Measurements from ENCODE around the gene CBLN3. TPM values are rescaled to one million over a fixed set of nuclear protein-coding genes. Genes with fewer than 3 reads are reported as not detected.
"Not testable (repeated sequence)": the region's sequence is repeated elsewhere in the genome, so short reads cannot be mapped to it uniquely, and the experiment has no call there.

The CBLN3 gene
- total RNA-seq, 1 donor from 2014 or later: 0.51 TPM

GRCh38 chr14:24389226-24389848 lies 40.1 kb downstream of the CBLN3 start:
- Mint-ChIP-seq H3K9me3 (ENCODE audit: unreplicated experiment) (peaks cover 1% of the 10 kb centered on the region), H3K27ac (ENCODE audit: unreplicated experiment) (no peak overlapping the region), H3K4me1 (ENCODE audit: low read depth, unreplicated experiment) (no peaks in the 10 kb centered on the region), H3K27me3 (ENCODE audit: unreplicated experiment) (peaks cover 4% of the 10 kb centered on the region), H3K4me3 (ENCODE audit: unreplicated experiment) (no peak overlapping the region), H3K36me3 (ENCODE audit: unreplicated experiment) (no peaks in the 10 kb centered on the region)
- TF ChIP-seq CTCF (IDR thresholded peaks at IDR 0.05; ENCODE audit: partially characterized antibody, unreplicated experiment): no peak
- DNase-seq: no peak

- Mint-ChIP-seq H3K9me3 (ENCODE audit: unreplicated experiment) (peaks cover 1% of the 10 kb centered on the region), H3K36me3 (ENCODE audit: unreplicated experiment) (no peaks in the 10 kb centered on the region), H3K27me3 (ENCODE audit: unreplicated experiment) (peaks cover 4% of the 10 kb centered on the region), H3K27ac (ENCODE audit: unreplicated experiment) (no peak overlapping the region), H3K4me1 (ENCODE audit: low read depth, unreplicated experiment) (no peaks in the 10 kb centered on the region), H3K4me3 (ENCODE audit: unreplicated experiment) (no peak overlapping the region)
- no peak for DNase-seq
- no peak for TF ChIP-seq CTCF (IDR thresholded peaks at IDR 0.05; ENCODE audit: partially characterized antibody, unreplicated experiment)
Observed at GRCh38 chr14:24388474-24389179, 40.8 kb downstream of the CBLN3 start.

GRCh38 chr14:24387579-24387978 lies 41.9 kb downstream of the CBLN3 start:
- not testable (repeated sequence) for DNase-seq; H3K27me3 Mint-ChIP-seq (ENCODE audit: unreplicated experiment); H3K9me3 Mint-ChIP-seq (ENCODE audit: unreplicated experiment); H3K36me3 Mint-ChIP-seq (ENCODE audit: unreplicated experiment); H3K4me1 Mint-ChIP-seq (ENCODE audit: low read depth, unreplicated experiment); H3K27ac Mint-ChIP-seq (ENCODE audit: unreplicated experiment); H3K4me3 Mint-ChIP-seq (ENCODE audit: unreplicated experiment)

DNA sequence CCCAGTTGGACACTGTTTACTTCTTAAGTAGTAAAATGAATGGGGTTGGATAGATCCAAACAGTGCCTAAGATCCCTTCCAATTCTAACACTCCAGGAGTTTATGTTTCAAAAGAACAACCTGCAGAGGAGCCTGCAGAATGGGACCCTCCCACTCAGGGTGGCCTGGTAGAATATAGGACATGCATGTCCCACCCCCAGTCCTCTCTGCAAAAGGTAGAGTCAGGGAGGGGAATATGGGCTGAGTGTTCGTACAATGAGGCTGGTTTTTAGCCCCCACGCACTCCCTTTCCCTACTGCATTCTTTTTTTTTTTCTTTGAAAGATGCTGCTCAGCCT lies 42.5 kb downstream of the CBLN3 start:
- Mint-ChIP-seq H3K9me3 (ENCODE audit: unreplicated experiment) (peaks cover 1% of the 10 kb centered on the region), H3K4me3 (ENCODE audit: unreplicated experiment) (no peak overlapping the region), H3K4me1 (ENCODE audit: low read depth, unreplicated experiment) (peaks cover 3% of the 10 kb centered on the region), H3K36me3 (ENCODE audit: unreplicated experiment) (no peaks in the 10 kb centered on the region), H3K27me3 (ENCODE audit: unreplicated experiment) (peaks cover 2% of the 10 kb centered on the region), H3K27ac (ENCODE audit: unreplicated experiment) (no peak overlapping the region)
- no peak for DNase-seq
- no peak for TF ChIP-seq CTCF (IDR thresholded peaks at IDR 0.05; ENCODE audit: partially characterized antibody, unreplicated experiment)

GRCh38 chr14:24385524-24385923 lies 43.9 kb downstream of the CBLN3 start:
- DNase-seq: no peak
- Mint-ChIP-seq H3K4me1 (ENCODE audit: low read depth, unreplicated experiment) (peaks cover 12% of the 10 kb centered on the region), H3K4me3 (ENCODE audit: unreplicated experiment) (no peak overlapping the region), H3K9me3 (ENCODE audit: unreplicated experiment) (peaks cover 5% of the 10 kb centered on the region), H3K27ac (ENCODE audit: unreplicated experiment) (no peak overlapping the region), H3K27me3 (ENCODE audit: unreplicated experiment) (no peaks in the 10 kb centered on the region), H3K36me3 (ENCODE audit: unreplicated experiment) (no peaks in the 10 kb centered on the region)
- TF ChIP-seq CTCF (IDR thresholded peaks at IDR 0.05; ENCODE audit: partially characterized antibody, unreplicated experiment): no peak

Data from glutamatergic neuron (in vitro differentiated cells).